ENCODE results near the gene GNAL. TPM values are rescaled to one million over a fixed set of nuclear protein-coding genes. Genes with fewer than 3 reads are reported as not detected.

The GNAL gene
- total RNA-seq, 2 donors from 2014 or later, result 2.7 to 4.4 TPM

- Histone ChIP-seq H3K4me3 (no peak overlapping the region), H3K27ac (no peak overlapping the region), H3K36me3 (peaks cover 30% of the 10 kb centered on the region), H3K4me1 (no peaks in the 10 kb centered on the region), H3K27me3 (no peaks in the 10 kb centered on the region), H3K9me3 (no peaks in the 10 kb centered on the region)
- no peak for DNase-seq (ENCODE audit: low spot score)
- TF ChIP-seq CTCF (IDR thresholded peaks at IDR 0.05), result no peak
Measured at GRCh38 chr18:11880586-11881304, 191.7 kb downstream of the GNAL start.

- Histone ChIP-seq H3K4me3 (no peak overlapping the region), H3K27ac (no peak overlapping the region), H3K9me3 (no peaks in the 10 kb centered on the region), H3K27me3 (no peaks in the 10 kb centered on the region), H3K4me1 (no peaks in the 10 kb centered on the region), H3K36me3 (peaks cover 44% of the 10 kb centered on the region)
- no peak for DNase-seq (ENCODE audit: low spot score)
- TF ChIP-seq CTCF (IDR thresholded peaks at IDR 0.05), result no peak
Measured at GRCh38 chr18:11882636-11883035, 193.6 kb downstream of the GNAL start.

- Histone ChIP-seq H3K9me3 (no peaks in the 10 kb centered on the region), H3K4me3 (no peak overlapping the region), H3K4me1 (no peaks in the 10 kb centered on the region), H3K27me3 (no peaks in the 10 kb centered on the region), H3K27ac (no peak overlapping the region), H3K36me3 (peaks cover 49% of the 10 kb centered on the region)
- TF ChIP-seq CTCF (IDR thresholded peaks at IDR 0.05), result no peak
- no peak for DNase-seq (ENCODE audit: low spot score)
Measured at GRCh38 chr18:11883153-11883552, 194.1 kb downstream of the GNAL start.

- no peaks in the 10 kb centered on the region for H3K9me3 ChIP-seq
- H3K27ac ChIP-seq, result no peak overlapping the region
- TF ChIP-seq CTCF (IDR thresholded peaks at IDR 0.05), result no peak
- H3K27me3 ChIP-seq, result no peaks in the 10 kb centered on the region
- no peaks in the 10 kb centered on the region for H3K4me1 ChIP-seq
- H3K36me3 ChIP-seq, result peaks cover 55% of the 10 kb centered on the region
- DNase-seq (ENCODE audit: low spot score), result no peak
- H3K4me3 ChIP-seq, result no peak overlapping the region
Measured at GRCh38 chr18:11884396-11885030, 195.4 kb downstream of the GNAL start.

- no peak for DNase-seq (ENCODE audit: low spot score)
Measured at GRCh38 chr18:11885278-11885947, 196.3 kb downstream of the GNAL start.

More at GRCh38 chr18:11885278-11885947, 196.3 kb downstream of the GNAL start:
- H3K27me3 ChIP-seq, result no peaks in the 10 kb centered on the region
- TF ChIP-seq CTCF (IDR thresholded peaks at IDR 0.05), result no peak
- H3K27ac ChIP-seq, result no peak overlapping the region
- peaks cover 64% of the 10 kb centered on the region for H3K36me3 ChIP-seq
- no peak overlapping the region for H3K4me3 ChIP-seq
- no peaks in the 10 kb centered on the region for H3K4me1 ChIP-seq
- H3K9me3 ChIP-seq, result no peaks in the 10 kb centered on the region

All from right atrium auricular region (tissue), 2 donors.